Loucy (cell line): ENCODE results near the gene FRMD8.

Experiments
- H2AFZ ChIP-seq: fragments of 200-600 bp; sonication (generic); 2 replicates; pipeline ENCODE4 v1.6.0; 2016; ENCODE audit warnings: antibody characterized with exemption, mild to moderate bottlenecking, low read length, moderate library complexity
- H3F3A ChIP-seq: fragments of 200-600 bp; 2 replicates; pipeline ENCODE4 v1.6.0; 2016; ENCODE audit warnings: antibody characterized with exemption, low read depth, mild to moderate bottlenecking
- H3K27me3 ChIP-seq: fragments of 200-600 bp; sonication (generic); 2 replicates; pipeline ENCODE4 v1.6.1; 2014; ENCODE audit warnings: low read length, mild to moderate bottlenecking; ENCODE audit not compliant: insufficient read depth, poor library complexity, severe bottlenecking
- H3K36me3 ChIP-seq: fragments of 200-600 bp; sonication (generic); 2 replicates; pipeline ENCODE4 v1.6.1; 2016; ENCODE audit warnings: low read length; ENCODE audit not compliant: insufficient read depth
- H3K4me1 ChIP-seq: fragments of 200-600 bp; sonication (generic); 2 replicates; pipeline ENCODE4 v1.5.1; 2014; ENCODE audit warnings: low read length, mild to moderate bottlenecking; ENCODE audit not compliant: insufficient read depth, poor library complexity, severe bottlenecking
- H3K4me2 ChIP-seq: fragments of 200-600 bp; sonication (generic); 2 replicates; pipeline ENCODE4 v1.6.0; 2014; ENCODE audit warnings: antibody characterized with exemption, low read length, low read depth, mild to moderate bottlenecking; ENCODE audit not compliant: poor library complexity, severe bottlenecking
- H3K4me3 ChIP-seq: fragments of 200-600 bp; sonication (generic); 2 replicates; pipeline ENCODE4 v1.5.1; 2014; ENCODE audit warnings: low read length, mild to moderate bottlenecking, mixed read lengths; ENCODE audit not compliant: poor library complexity, severe bottlenecking
- H3K79me2 ChIP-seq: fragments of 200-600 bp; sonication (generic); 2 replicates; pipeline ENCODE4 v1.6.1; 2014; ENCODE audit warnings: low read length; ENCODE audit not compliant: insufficient read depth
- H3K9ac ChIP-seq: fragments of 200-600 bp; sonication (generic); 2 replicates; pipeline ENCODE4 v1.6.0; 2014; ENCODE audit warnings: mild to moderate bottlenecking, low read depth, low read length, moderate library complexity; ENCODE audit not compliant: poor library complexity, severe bottlenecking
- H3K9me2 ChIP-seq: fragments of 200-600 bp; sonication (generic); replicated peaks from 2 replicates; pipeline ENCODE4 v1.6.1; 2016; ENCODE audit warnings: low read depth, low read length, mixed read lengths
- H3K9me3 ChIP-seq: fragments of 200-600 bp; sonication (generic); 2 replicates; pipeline ENCODE4 v1.6.1; 2014; ENCODE audit warnings: mild to moderate bottlenecking, antibody characterized with exemption, low read length, low read depth; ENCODE audit not compliant: insufficient read depth
- H4K20me1 ChIP-seq: fragments of 200-600 bp; sonication (generic); 2 replicates; pipeline ENCODE4 v1.6.0; 2014; ENCODE audit warnings: antibody characterized with exemption, low read length, mild to moderate bottlenecking; ENCODE audit not compliant: insufficient read depth, poor library complexity, severe bottlenecking
- EZH2phosphoT487 ChIP-seq: fragments of 200-600 bp; IDR thresholded peaks from 2 replicates; pipeline ENCODE4 v1.6.1; 2018; ENCODE audit warnings: antibody characterized with exemption, mild to moderate bottlenecking, moderate library complexity, borderline replicate concordance
- TF ChIP-seq, protein P1 (sequence below): fragments of 200-600 bp; sonication (generic); conservative IDR thresholded peaks from 2 replicates; pipeline ENCODE4 v1.5.1; 2014; ENCODE audit warnings: mild to moderate bottlenecking, antibody characterized with exemption, low read length

Gene FRMD8

DNA sequence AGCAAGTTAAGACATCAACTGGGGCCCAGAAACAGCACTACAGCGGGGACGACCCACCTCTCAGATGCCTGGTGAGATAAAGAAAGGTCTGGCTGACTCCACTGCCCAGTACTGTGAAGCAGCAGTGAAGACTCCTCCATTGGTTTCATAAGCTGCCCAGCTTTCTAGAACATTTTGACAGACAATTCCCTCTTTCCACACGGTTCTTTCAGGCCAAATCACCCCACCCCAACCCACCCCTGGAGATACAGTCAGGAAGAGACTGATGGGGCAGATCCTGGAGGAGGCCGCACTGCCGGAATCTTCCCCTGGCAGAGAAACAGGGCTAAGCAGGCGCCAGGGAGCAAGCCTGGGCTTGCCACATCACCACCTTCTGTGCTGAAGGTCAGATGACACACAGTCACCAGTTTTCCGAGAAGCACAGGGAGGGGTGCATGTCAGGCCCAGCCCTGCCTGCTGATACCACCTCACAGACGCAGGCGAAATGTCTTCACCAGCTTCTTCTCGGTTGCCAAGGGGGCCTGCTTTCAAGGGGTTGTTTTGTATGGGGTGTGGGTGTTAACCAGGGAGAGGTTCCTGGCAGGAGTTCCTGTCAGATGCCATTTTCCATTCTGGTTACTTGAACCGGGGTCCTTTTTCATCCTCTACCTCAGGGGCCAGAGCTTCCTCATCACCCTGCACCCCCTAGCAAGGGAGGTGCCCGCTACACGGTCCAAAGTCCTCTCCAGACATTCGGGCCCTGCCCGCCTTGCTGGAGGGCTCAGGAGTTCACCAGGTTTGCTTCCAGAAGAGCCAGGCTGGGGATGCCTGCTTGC, 34.7 kb downstream of the FRMD8 start:
- Histone ChIP-seq H3K4me2 (peak overlapping the region; percentile 99), H3K4me1 (peaks cover 70% of the 10 kb centered on the region), H3F3A (peaks cover 8% of the 10 kb centered on the region), H3K9ac (peak overlapping the region; percentile 100), H3K9me3 (no peaks in the 10 kb centered on the region), H2AFZ (no peak overlapping the region), H3K36me3 (no peaks in the 10 kb centered on the region; the same call in 1 of the 2 replicates), H3K79me2 (peaks cover 77% of the 10 kb centered on the region), H3K4me3 (peak overlapping the region; percentile 94), H3K9me2 (no peaks in the 10 kb centered on the region), H4K20me1 (peaks cover 32% of the 10 kb centered on the region), H3K27me3 (no peaks in the 10 kb centered on the region)
- TF ChIP-seq, protein P1, sequence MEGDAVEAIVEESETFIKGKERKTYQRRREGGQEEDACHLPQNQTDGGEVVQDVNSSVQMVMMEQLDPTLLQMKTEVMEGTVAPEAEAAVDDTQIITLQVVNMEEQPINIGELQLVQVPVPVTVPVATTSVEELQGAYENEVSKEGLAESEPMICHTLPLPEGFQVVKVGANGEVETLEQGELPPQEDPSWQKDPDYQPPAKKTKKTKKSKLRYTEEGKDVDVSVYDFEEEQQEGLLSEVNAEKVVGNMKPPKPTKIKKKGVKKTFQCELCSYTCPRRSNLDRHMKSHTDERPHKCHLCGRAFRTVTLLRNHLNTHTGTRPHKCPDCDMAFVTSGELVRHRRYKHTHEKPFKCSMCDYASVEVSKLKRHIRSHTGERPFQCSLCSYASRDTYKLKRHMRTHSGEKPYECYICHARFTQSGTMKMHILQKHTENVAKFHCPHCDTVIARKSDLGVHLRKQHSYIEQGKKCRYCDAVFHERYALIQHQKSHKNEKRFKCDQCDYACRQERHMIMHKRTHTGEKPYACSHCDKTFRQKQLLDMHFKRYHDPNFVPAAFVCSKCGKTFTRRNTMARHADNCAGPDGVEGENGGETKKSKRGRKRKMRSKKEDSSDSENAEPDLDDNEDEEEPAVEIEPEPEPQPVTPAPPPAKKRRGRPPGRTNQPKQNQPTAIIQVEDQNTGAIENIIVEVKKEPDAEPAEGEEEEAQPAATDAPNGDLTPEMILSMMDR: no peak
- no peak for TF ChIP-seq EZH2phosphoT487

DNA sequence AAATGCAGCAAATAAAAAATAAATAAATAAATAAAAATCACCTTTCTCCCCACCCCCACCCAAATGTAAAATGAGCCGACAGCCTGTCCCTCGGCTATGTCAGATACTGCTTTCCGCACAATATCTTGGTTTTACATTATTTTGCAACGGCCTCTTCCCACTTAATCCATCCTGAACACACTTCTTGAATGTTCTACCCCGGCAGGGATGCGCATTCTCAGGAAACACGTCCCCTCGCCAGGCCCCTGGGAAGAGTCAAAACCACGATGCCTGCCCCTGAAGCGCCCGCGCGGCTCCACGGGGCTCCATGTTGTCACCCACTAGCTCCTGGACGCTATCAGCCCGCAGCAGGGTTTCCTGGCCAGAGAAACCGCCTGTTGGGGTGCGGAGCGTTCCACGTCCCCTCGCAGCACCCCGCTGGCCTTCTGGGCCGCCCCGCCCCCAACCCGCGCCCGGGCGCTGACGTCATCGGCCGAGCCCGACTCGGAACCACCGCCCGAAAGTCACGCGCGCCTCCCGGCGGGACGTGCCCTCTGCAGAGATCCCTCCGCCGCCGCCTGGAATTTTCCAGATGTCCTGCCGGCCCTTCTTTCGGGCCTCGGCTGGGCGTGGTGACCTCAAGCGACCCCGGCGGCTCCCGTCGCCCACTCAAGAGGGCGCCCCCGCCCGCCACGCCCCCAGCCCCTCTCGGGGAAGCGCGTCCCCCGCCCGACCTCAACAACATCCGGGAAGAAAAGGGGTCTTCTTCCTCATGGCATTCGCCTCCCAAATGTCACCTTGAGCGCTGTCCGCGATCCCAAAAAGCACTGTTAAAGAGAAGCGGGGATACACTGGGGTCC, 35.6 kb downstream of the FRMD8 start:
- H3K9ac ChIP-seq: peak overlapping the region; percentile 100
- TF ChIP-seq, protein P1: no peak
- TF ChIP-seq EZH2phosphoT487: no peak
- no peaks in the 10 kb centered on the region for H3K9me2 ChIP-seq
- peaks cover 79% of the 10 kb centered on the region for H3K79me2 ChIP-seq
- H3F3A ChIP-seq: peaks cover 8% of the 10 kb centered on the region
- H3K9me3 ChIP-seq: no peaks in the 10 kb centered on the region
- peak overlapping the region; percentile 99 for H3K4me2 ChIP-seq
- no peaks in the 10 kb centered on the region; the same call in 1 of the 2 replicates for H3K36me3 ChIP-seq
- H3K4me3 ChIP-seq: peak overlapping the region; percentile 94
- H4K20me1 ChIP-seq: peaks cover 40% of the 10 kb centered on the region
- peak overlapping the region; percentile 62 for H2AFZ ChIP-seq
- H3K4me1 ChIP-seq: peaks cover 72% of the 10 kb centered on the region
- no peaks in the 10 kb centered on the region for H3K27me3 ChIP-seq

DNA sequence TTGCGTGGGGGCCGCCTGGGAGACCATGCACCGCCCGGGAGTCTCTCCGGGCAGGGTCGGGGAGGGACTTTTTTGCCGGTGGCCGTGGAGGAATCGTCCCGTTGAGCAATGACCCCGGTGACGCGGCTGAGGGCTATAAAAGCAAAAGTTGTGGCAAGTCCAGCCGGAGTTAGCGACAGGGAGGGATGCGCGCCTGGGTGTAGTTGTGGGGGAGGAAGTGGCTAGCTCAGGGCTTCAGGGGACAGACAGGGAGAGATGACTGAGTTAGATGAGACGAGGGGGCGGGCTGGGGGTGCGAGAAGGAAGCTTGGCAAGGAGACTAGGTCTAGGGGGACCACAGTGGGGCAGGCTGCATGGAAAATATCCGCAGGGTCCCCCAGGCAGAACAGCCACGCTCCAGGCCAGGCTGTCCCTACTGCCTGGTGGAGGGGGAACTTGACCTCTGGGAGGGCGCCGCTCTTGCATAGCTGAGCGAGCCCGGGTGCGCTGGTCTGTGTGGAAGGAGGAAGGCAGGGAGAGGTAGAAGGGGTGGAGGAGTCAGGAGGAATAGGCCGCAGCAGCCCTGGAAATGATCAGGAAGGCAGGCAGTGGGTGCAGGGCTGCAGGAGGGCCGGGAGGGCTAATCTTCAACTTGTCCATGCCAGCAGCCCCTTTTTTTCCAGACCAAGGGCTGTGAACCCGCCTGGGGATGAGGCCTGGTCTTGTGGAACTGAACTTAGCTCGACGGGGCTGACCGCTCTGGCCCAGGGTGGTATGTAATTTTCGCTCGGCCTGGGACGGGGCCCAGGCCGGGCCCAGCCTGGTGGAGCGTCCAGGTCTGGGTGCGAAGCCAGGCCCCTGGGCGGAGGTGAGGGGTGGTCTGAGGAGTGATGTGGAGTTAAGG, 36.4 kb downstream of the FRMD8 start, which contains the start of gene NEAT1:
TSS of gene NEAT1 (plus strand) at position 166 of the 883 bp plus-strand sequence.
- peak within 1 kb of the TSS; percentile 99 for H3K4me2 ChIP-seq
- H3K9ac ChIP-seq: peak within 1 kb of the TSS; percentile 100
- H3K27me3 ChIP-seq: no peaks in the 10 kb centered on the region
- peak within 1 kb of the TSS; percentile 94 for H3K4me3 ChIP-seq
- peaks cover 72% of the 10 kb centered on the region for H3K4me1 ChIP-seq
- H3K9me3 ChIP-seq: no peaks in the 10 kb centered on the region
- H3K36me3 ChIP-seq: no peaks in the 10 kb centered on the region; the same call in 1 of the 2 replicates
- H3K9me2 ChIP-seq: no peaks in the 10 kb centered on the region
- TF ChIP-seq EZH2phosphoT487: no peak
- TF ChIP-seq, protein P1: no peak
- peak within 1 kb of the TSS; percentile 62 for H2AFZ ChIP-seq
- peaks cover 79% of the 10 kb centered on the region for H3K79me2 ChIP-seq
- H4K20me1 ChIP-seq: peaks cover 48% of the 10 kb centered on the region
- peaks cover 8% of the 10 kb centered on the region for H3F3A ChIP-seq
